GM18909 (cell line): ENCODE data around the gene FAF2.
"Not testable (repeated sequence)": the region's sequence is repeated elsewhere in the genome, so short reads cannot be mapped to it uniquely, and the experiment has no call there.

Experiments used
- ATAC-seq: cut with Tn5 transposase; IDR thresholded peaks from one replicate; pipeline ENCODE4 v1.9.1; 2021; ENCODE audit warnings: mild to moderate bottlenecking; ENCODE audit not compliant: unreplicated experiment, poor library complexity

FAF2 gene, protein sequence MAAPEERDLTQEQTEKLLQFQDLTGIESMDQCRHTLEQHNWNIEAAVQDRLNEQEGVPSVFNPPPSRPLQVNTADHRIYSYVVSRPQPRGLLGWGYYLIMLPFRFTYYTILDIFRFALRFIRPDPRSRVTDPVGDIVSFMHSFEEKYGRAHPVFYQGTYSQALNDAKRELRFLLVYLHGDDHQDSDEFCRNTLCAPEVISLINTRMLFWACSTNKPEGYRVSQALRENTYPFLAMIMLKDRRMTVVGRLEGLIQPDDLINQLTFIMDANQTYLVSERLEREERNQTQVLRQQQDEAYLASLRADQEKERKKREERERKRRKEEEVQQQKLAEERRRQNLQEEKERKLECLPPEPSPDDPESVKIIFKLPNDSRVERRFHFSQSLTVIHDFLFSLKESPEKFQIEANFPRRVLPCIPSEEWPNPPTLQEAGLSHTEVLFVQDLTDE

DNA sequence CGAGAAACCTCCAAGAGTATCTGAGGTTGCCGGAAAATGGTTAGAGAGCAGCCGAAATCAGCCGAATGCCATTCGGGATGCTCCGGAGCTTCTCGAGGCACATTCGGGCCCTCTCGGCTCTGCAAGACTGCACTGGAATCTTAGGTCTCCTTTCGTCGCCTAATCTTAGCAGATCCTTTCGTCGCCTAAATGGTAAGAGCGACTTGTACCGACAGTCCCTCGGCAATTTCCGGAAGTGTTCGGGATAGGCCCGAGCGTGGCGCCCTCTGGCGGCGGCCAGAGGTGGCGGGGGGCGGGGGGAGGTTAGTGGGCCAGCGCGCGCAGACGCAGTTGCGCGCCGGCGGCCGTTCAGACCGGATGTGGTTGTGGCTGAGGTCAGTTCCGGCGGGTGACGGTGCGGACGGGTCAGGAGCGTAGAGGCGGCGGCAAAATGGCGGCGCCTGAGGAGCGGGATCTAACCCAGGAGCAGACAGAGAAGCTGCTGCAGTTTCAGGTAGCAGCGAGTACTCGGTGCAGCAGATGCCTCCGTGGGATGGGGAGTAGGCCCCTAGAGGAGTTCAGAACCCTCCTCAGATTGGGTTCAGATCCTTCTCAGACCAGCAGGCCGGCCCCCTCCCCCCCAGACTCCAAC is at the start of gene FAF2:
FAF2 (plus strand) TSS at position 408 of the 631 bp plus-strand sequence; CDS start at position 431, 23 bp downstream.
- peak; percentile 96 for ATAC-seq

DNA sequence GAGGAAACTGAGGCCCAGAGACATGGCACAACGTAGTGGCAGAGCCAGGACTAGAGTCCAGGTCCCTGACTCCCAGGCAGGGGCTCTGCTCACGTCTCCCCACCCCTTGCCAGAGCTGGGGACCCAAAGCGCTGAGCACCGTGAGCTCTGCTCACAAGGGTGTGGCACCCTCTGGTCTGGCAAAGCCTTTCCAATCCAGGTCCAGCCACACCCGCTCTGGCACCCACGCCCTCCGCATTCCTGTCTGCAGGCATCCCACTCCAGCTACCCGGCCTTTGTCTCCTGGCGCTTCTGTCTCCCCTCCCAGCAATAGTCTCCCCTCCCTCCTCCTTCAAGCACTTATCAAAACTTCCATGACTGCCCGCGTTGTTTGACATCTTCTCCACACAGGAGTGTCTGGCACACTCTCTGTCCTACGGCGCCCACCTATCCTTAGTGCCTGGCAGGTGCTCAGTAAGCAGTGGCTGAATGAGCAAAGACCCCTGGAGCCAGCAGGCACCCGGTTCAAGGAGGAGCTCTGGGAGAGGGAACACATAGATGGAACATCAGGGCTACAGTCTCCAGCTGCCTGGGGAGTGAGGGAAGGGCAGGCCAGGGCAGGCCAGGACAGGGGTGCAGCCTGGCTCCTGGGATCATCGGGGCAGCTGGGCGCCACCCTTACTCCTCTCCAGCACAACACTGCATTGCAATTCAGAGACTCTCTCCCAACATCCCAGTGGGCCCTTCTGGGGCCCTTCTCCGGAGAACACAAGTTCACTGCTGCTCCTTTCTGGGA is 47.6 kb upstream of the FAF2 start:
- no peak for ATAC-seq

DNA sequence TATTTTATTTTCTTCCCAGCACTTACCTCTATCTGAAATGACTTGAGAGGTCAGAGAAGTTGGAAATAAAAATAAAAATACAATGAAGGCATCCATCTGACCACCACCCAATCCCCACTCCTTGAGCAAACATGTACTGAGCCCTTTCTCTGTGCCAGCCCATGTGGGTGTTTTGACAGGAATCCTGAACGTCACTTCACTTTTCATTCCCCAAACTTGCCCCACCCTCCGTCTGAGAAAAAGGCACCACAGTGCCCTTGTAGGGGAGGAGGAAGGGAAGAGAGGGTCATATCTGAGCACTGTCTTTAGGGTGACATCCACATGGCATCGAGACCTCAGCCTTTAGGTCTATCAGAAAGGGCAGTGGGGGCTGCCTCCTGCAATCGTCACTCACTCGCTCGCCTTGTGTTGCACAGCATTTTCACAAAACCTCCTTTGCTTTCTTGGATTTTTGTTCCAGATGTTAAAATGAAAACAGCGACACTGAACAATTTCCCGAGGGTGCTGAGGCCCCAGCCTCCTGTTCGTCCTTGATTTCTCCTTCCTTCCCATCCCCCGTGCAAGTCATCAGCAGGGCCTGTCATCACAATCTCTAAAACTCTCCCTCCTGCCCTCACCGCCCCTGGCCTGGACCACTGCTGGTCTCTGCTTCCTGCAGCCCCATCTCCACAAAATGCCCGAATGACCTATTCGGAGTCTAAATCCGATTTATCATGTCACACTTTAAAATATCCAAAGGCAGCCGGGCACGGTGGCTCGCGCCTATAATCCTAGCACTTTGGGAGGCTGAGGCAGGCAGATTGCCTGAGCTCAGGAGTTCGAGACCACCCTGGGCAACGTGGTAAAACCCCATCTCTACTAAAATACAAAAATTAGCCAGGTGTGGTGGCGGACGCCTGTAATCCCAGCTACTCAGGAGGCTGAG is 46.6 kb upstream of the FAF2 start:
- ATAC-seq = no peak

DNA sequence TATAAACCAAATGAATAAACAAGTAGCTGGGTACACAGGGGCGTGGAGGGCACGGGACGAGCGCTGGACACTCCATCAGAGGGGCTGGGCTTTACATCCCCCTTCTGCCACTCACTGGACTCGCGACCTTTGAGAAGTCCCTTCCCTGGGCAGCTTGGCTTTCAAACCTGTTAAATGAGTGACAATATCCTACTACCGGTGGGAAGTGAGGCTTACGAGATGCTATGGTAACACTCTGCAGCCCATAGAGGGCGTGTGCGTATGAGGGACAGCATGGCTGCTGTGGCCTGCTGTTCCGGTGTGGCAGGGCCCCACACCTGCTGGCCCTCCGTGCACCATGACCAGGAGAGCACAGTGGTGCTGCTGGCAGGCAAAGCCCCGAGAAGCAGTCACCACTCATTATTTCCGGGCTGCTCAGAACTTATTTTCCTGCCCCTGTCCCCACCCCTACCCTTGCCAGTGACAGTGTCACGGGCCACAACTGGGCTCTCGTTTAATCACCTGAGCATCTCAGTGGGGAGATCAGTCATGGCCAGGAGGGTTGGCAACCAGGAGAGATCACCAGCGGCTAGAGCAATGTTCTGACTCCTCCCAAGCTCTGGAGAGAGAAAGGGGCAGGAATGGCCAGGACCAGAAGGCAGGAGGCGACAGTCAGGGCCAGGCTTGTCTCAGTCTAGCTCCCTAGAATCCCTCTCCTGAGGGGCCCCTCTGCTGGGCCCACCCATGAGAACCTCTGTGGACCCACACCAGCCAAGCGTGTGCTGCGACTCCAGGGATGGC is 42.3 kb upstream of the FAF2 start:
- ATAC-seq = no peak

DNA sequence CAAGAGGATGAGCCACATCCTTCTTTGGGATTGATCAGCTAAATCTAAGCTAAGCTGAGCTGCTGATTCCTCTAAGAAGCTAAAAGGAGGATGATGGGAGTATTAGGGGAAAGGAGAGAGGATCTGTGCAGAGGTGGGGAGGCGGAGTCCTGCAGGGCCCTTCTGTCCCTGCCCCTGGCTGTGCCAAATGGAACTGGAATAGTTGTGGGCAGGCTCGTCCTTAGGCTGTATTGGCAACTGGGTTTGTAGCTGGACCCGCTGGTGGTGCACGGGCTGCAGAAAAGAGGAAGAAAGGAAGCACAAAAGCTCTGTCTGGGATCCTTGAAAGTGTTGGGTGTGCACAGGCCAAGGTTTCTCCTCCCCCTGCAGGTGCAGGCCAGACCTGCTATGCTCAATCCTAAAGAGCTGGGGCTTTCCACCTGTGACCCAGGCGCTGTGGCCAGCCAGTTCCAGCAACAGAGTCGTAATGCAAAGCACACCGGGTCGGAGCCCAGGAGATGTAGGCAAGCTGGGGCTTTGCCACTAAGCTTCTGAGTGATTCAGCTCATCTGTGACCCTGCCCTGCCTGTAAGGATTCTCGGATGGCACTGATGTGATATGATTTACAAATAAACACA is 41.6 kb upstream of the FAF2 start:
- ATAC-seq = no peak

DNA sequence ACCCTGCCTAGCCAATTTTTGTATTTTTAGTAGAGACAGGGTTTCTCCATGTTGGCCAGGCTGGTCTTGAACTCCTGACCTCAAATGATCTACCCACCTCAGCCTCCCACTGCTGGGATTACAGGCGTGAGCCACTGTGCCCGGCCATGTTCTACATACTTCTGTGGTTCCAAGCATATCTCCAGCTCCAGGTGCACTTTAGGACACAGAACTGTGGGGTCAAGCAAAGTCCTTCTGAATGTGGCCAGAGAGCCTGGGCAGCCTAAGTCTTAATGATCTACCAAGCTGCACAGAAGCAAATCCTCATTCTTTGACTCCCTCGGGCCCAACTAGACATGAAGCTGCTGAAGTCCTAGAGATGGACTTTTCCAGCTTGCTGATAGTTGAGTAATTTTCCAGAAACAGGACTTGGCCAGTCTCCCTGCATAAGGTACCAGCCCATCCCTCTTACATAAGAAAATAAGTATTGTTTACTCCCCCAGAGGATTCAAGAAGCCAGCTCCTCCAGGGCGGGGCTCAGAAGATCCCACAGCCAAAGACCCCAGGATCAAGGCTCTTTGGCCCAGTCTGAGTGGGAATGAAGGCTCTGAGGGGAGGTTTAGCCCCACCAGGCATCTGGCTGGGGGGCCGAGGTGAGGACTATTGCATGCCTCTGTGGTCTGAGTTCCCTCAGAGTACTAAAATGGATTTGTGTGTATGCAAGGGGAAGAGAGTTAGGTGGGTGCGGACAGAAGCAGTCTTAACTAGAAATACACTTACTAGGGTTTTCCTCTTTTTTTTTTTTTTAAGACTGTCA is 40.5 kb upstream of the FAF2 start:
- no peak for ATAC-seq

DNA sequence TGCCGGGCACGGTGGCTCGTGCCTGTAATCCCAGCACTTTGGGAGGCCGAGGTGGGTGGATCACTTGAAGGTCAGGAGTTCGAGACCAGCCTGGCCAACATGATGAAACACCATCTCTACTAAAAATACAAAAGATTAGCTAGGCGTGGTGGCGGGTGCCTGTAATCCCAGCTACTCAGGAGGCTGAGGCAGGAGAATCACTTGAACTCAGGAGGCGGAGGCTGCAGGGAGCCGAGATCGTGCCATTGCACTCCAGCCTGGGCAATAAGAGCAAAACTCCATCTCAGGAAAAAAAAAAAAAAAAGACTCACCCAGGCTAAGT is 40.0 kb upstream of the FAF2 start:
- ATAC-seq = not testable (repeated sequence)

DNA sequence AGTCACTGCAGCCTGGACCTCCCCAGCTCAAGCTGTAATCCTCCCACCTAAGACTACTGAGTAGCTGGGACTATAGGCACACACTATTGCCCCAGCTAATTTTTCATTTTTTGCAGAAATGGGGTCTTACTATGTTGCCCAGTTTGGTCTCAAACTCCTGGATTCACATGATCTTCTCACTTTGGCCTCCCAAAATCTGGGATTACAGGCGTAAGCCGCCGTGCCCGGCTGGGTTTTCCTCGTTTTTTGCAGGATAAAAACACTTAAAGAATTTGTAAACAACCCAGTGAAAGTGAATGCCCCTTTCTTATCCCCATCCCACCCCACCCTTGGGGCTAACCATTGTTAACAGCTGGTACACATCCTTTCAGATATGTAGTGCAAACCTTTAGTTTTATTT is 39.6 kb upstream of the FAF2 start:
- no peak for ATAC-seq

DNA sequence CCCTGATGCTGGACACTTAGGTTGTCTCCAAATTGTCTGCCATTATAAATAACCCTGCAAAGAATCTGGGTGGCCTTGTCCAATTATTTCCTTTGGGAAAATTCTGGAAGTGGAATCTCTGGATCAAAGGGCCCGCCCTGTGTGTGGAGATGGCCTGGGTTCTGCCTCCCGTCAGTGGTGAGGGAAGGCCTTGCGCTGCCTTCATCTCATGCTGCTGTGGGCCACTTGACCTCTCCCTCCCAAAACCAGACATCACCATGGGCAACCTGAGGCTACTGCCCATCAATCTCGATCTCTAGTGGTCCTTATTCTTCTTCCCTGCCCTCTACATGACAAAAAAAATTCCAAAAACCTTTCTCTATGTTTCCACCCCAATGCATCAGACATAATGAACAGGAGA is 38.4 kb upstream of the FAF2 start:
- no peak for ATAC-seq

DNA sequence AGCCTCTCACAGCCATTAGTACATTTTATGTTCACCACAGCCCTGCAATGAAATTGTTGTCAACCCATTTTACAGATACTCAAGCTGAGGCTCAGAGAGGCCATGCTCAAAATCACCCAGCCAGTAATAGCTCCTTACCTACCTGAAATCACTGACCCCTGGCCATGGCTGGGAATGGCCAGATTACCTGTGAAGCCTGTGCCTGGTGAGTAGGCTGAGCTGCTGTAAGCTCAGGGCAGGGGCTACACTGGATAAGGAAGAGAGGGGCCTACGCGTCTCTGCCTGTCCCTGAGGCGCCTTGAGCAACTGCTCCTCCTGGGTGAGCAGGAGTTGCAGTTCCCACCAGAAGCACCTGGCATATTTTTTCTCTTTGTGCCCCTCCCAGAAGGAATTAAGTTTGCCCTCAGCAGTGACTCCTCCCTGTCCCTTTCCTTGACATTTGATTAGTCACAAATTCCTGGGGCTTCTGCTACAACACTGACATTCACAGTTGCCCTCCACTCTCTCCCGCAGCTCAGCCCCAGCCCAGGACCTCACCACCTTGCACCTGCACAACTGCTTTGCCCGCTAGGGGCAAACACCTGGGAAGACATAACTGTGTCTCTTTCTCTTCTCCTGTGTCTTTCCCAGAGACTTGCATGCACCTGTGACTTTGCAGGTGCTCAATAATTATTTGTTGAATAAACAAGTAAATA is 37.6 kb upstream of the FAF2 start:
- no peak for ATAC-seq

DNA sequence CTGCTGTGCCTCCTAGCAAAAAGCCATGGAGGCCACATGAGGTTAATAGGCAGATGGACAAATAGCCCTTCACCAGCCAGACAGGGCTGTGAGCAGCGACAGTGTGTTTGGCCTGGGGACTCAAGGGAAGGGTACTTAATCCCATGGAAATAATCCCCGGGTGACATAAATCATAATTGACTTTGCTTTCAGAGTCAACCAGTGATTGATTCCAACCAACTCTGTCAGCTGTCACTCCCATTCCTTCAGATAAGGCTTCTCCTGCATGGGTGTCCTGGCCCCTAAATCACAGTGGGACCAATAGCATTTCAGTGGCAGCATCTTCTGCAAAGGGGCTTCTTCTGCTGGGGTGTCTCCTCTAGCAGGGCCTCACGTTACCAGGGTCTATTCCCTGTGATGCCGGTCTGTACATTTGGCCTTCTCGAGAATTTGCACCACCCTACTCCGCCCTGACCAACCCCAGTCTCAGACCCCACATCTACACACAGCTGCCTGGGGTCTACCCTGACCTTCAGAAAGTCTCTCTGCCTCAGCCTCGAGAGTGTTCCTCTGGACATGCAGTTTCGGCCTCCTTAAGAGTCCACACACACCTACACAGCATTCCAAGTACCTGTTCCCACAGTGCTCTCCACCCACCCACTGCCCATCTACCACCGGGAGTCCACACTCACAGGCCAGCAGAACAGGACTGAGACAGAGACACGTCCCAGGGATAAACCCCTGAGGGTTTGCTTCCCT is 35.5 kb upstream of the FAF2 start:
- ATAC-seq = no peak

DNA sequence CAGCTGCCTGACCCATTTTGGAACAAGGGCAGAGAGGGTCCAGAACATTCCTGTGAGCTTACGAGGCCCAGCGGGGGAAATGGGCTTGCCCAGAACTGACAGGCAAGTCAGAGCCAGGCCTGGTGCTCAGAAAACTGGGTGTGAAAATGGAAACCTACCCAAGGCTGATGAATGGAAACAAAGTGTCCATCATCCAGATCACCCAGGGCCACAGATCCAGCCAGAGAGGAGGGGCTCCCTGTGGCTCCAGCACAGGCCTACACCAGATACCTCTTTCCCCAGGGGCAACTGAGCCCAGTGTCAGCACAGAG is 35.0 kb upstream of the FAF2 start:
- no peak for ATAC-seq

DNA sequence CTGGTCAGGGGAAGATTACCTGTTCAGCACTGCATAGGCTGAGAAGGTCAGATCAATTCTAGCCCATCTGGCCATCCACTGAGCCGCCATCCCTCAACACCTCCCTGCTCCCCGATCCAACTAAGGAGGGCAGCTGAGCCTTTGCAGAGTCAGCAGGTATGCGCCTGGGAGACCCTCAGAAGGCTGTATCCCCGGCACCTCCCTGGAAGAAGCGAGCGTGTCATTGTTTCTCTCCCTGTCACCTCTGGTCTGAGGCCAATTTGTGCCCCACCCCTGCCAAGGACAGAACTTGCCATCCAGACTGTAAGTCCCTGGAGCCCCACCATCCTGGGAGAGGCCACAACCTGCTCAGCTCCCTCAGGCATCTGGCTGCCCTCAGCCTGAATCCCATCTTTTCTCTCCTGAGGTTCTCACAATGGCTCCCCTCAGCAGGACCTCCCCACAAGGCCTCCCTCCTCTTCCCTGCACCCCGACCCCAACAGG is 34.4 kb upstream of the FAF2 start:
- ATAC-seq = no peak

DNA sequence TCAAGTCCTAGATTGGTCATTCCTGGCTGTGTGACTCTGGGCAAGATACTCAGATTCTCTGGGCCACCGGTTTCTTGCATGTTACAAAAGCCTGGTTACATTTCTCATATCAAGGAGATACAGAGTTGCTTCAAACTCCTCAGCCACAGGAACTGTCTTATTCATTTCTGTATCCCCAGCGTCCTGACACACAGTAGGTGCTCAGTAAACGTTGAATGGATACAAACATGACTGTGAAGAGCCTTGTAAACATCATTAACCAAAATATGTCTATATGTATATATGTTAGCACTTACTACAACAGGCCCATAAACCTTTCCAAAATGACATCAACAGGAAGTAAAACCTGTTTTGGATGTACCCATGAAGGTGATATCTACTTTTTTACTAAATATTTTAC is 33.5 kb upstream of the FAF2 start:
- no peak for ATAC-seq

DNA sequence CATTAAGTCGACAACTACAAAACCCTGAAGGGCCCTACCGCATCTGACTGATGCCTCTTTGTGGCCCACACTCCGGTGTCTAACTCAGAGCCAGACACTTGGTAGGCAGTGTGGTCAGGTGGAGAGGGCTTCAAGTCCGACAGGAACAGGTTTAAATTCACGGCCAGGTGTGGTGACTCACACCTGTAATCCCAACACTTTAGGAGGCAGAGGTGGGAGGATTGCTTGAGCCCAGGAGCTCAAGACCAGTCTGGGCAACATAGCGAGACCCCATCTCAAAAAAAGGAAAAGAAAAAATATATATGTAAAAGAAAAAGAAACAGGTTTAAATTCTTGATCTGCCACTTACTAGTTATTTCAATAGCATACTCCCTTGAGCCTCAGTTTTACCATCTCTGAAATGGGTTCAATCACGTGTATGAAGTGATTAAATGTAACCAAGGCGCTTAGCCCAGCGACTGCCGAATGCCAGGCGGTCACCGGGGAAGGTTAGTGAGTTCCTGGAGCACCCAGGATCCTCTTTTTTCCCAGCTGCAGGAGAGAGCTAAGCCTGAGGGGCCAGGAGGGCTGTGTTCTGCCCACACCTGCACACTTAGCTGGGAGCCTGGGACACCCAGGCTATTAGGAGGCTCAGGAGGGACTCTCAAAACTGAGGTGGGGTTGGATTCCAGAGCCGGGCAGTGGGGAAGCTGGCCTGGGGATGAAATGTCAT is 32.8 kb upstream of the FAF2 start:
- no peak for ATAC-seq
